Measurements from ENCODE around the gene SHMT1. TPM values are rescaled to one million over a fixed set of nuclear protein-coding genes. Genes with fewer than 3 reads are reported as not detected.

Gene SHMT1
- total RNA-seq, 2 donors from 2014 or later, result 5.1 to 8.5 TPM

DNA sequence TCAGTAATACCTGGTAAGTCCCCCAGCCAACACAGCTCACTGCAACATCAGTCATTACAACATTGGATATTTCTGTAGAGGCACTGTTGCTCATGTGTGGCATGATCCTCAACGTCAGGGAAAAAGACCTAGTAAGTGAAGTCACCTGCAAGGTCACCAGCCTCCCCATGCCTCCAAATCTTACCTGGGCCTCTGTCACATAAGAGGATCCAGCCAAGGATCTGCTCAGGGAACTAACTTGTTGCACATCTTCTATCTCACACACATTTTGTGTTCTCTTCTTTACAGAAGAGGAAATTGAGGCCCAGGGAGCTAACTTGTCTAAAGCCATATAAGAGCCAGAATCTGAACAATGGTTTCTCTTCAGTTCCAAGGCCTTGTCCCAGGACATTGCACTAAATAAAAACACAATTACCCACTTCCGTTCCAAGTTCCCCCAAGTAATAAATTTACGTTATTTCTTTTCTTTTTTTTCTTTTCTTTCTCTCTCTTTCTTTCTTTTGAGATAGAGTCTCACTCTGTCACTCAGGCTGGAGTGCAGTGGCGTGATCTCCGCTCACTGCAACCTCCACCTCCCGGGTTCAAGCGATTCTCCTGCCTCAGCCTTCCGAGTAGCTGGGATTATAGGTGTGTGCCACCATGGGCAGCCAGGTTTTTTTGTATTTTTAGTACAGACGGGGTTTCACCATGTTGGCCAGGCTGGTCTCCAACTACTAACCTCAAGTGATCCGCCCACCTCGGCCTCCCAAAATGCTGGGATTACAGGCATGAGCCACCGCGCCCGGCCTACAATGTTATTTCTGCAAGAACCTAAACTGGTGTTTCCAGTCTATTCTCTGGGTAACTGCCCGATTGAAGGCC is 1.3 kb downstream of the SHMT1 start:
- H3K36me3 ChIP-seq, result no peaks in the 10 kb centered on the region
- H3K27me3 ChIP-seq, result no peaks in the 10 kb centered on the region
- peak overlapping the region; percentile 56 to 76 for H3K27ac ChIP-seq
- H3K4me1 ChIP-seq, result peaks cover 0 to 9% of the 10 kb centered on the region in 2 donors
- DNase-seq (ENCODE audit: low spot score), result no peak
- peak overlapping the region in 1 of 2 donors; percentile 85 for H3K4me3 ChIP-seq
- TF ChIP-seq, protein P1, sequence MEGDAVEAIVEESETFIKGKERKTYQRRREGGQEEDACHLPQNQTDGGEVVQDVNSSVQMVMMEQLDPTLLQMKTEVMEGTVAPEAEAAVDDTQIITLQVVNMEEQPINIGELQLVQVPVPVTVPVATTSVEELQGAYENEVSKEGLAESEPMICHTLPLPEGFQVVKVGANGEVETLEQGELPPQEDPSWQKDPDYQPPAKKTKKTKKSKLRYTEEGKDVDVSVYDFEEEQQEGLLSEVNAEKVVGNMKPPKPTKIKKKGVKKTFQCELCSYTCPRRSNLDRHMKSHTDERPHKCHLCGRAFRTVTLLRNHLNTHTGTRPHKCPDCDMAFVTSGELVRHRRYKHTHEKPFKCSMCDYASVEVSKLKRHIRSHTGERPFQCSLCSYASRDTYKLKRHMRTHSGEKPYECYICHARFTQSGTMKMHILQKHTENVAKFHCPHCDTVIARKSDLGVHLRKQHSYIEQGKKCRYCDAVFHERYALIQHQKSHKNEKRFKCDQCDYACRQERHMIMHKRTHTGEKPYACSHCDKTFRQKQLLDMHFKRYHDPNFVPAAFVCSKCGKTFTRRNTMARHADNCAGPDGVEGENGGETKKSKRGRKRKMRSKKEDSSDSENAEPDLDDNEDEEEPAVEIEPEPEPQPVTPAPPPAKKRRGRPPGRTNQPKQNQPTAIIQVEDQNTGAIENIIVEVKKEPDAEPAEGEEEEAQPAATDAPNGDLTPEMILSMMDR (IDR thresholded peaks at IDR 0.05), result no peak
- H3K9me3 ChIP-seq, result no peaks in the 10 kb centered on the region

GRCh38 chr17:18360518-18360917 is 2.8 kb downstream of the SHMT1 start:
- TF ChIP-seq, protein P1 (IDR thresholded peaks at IDR 0.05), result no peak
- no peak for DNase-seq (ENCODE audit: low spot score)
- peaks cover 0 to 9% of the 10 kb centered on the region in 2 donors for H3K4me1 ChIP-seq
- H3K27ac ChIP-seq, result no peak overlapping the region
- no peaks in the 10 kb centered on the region for H3K9me3 ChIP-seq
- no peaks in the 10 kb centered on the region for H3K36me3 ChIP-seq
- H3K4me3 ChIP-seq, result no peak overlapping the region
- H3K27me3 ChIP-seq, result no peaks in the 10 kb centered on the region

DNA sequence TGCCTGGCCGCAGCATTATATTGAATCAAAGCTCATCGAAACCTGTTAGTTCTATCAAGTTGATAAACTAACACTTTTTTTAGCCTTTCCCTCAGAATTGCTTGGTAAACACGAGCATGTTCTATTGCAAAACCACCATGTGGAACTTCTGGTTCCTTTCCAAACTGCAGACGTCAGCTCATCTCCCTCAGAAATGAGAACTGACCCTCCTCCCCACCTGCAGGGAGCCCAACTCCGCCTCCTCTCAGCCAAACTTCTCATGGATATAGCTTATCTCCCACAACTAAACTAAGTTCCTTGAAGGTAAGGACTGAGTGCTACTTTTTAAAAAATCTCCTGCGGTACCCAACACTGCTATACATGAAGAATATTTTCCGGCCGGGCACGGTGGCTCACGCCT is 6.7 kb downstream of the SHMT1 start:
- Histone ChIP-seq H3K4me3 (no peak overlapping the region), H3K27me3 (no peaks in the 10 kb centered on the region), H3K27ac (no peak overlapping the region), H3K4me1 (no peaks in the 10 kb centered on the region), H3K36me3 (peaks cover 7% of the 10 kb centered on the region), H3K9me3 (no peaks in the 10 kb centered on the region)
- TF ChIP-seq, protein P1 (IDR thresholded peaks at IDR 0.05), result no peak
- DNase-seq (ENCODE audit: low spot score), result no peak

- TF ChIP-seq, protein P1 (IDR thresholded peaks at IDR 0.05), result no peak
- H3K36me3 ChIP-seq, result peaks cover 7% of the 10 kb centered on the region
- no peak for DNase-seq (ENCODE audit: low spot score)
- no peak overlapping the region for H3K27ac ChIP-seq
- no peaks in the 10 kb centered on the region for H3K4me1 ChIP-seq
- no peak overlapping the region for H3K4me3 ChIP-seq
- no peaks in the 10 kb centered on the region for H3K9me3 ChIP-seq
- no peaks in the 10 kb centered on the region for H3K27me3 ChIP-seq
These were observed 9.8 kb downstream of the SHMT1 start for GRCh38 chr17:18353541-18353940.

DNA sequence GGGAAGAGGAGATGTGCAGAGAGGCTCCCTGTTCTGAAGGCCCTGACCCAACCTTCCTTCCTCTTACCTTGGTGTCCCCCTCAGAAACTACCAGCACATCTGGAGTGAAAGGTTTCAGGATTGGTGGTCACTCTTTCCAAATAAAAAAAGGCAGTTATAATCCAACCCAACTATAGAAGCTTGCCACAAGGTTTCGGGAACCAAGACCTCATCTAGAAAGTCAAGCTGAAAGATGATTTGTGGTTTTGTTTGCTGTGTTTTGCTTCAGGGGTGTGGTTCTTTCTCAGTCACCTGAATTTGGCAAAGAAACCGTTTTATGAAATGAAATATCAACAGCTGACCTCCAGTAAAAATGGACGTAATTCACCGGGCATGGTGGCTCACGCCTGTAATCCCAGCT is 19.3 kb downstream of the SHMT1 start:
- no peaks in the 10 kb centered on the region for H3K9me3 ChIP-seq
- H3K27me3 ChIP-seq, result no peaks in the 10 kb centered on the region
- H3K36me3 ChIP-seq, result peaks cover 19% of the 10 kb centered on the region
- no peak overlapping the region for H3K27ac ChIP-seq
- no peaks in the 10 kb centered on the region for H3K4me1 ChIP-seq
- DNase-seq (ENCODE audit: low spot score), result no peak
- TF ChIP-seq, protein P1 (IDR thresholded peaks at IDR 0.05), result no peak
- no peak overlapping the region for H3K4me3 ChIP-seq

All from right atrium auricular region (tissue), 2 donors.